Endothelial cell of umbilical vein (primary cell): ENCODE data around the gene CEACAM1. TPM values are rescaled to one million over a fixed set of nuclear protein-coding genes. Genes with fewer than 3 reads are reported as not detected.

Source experiments
- BruUV-seq: library from RNA; stranded (reverse); fragments of 400-500 nt; replicated peaks from 2 replicates; lab custom pipeline; 2021; lab: Mats Ljungman, UMichigan
- CTCF ChIA-PET: fragments of 300-600, 350-600 bp; sonication (Branson Sonifier 250); formaldehyde crosslinking; loops from one replicate; lab custom pipeline; 2021; ENCODE audit warnings: antibody characterized with exemption, inconsistent platforms; lab: Charles Lee
- POLR2A ChIA-PET: fragments of 300-600, 350-600 bp; sonication (Branson Sonifier 250); formaldehyde crosslinking; loops from one replicate; lab custom pipeline; 2021; ENCODE audit warnings: antibody characterized with exemption, inconsistent platforms; lab: Charles Lee
- DNase-seq: peaks from one replicate; pipeline ENCODE4 v3.0.0-alpha.2; 2011; ENCODE audit warnings: low read depth, low spot score
- FAIRE-seq: peaks from 2 replicates; lab custom pipeline; 2011; peaks lifted over from hg19 to GRCh38; lab: Jason Lieb, UNC
- H2AFZ ChIP-seq: 2 replicates; pipeline ENCODE4 v1.6.0; 2012; ENCODE audit warnings: low read depth, low read length, control low read depth, inconsistent platforms
- H3K27ac ChIP-seq: 2 replicates; pipeline ENCODE4 v1.5.1; 2011; ENCODE audit warnings: low read depth, mild to moderate bottlenecking, control low read depth, low read length, moderate library complexity; ENCODE audit not compliant: insufficient read depth
- H3K27me3 ChIP-seq, 2 experiments: 2 replicates each; pipeline versions ENCODE4 v1.6.0 to v1.6.1; 2011; ENCODE audit warnings: low read length in 2 of 2, mixed read lengths in 1 of 2; ENCODE audit not compliant: control insufficient read depth in 2 of 2, insufficient read depth in 2 of 2
- H3K36me3 ChIP-seq, 2 experiments: 2 replicates in 1 of 2; 3 replicates in 1 of 2; pipeline ENCODE4 v1.5.1; 2011; ENCODE audit warnings: low read length in 2 of 2, mild to moderate bottlenecking in 1 of 2, moderate library complexity in 1 of 2; ENCODE audit not compliant: control insufficient read depth in 2 of 2, insufficient read depth in 2 of 2; ENCODE audit errors: extremely low read depth in 1 of 2
- H3K4me1 ChIP-seq: 3 replicates; pipeline ENCODE4 v1.5.1; 2011; ENCODE audit warnings: mild to moderate bottlenecking, low read length; ENCODE audit not compliant: control insufficient read depth, insufficient read depth; ENCODE audit errors: extremely low read depth
- H3K4me2 ChIP-seq: 2 replicates; pipeline ENCODE4 v1.6.1; 2011; ENCODE audit warnings: low read length, control low read depth, mixed read lengths; ENCODE audit not compliant: insufficient read depth
- H3K4me3 ChIP-seq, 3 experiments: fragments of 200-600 bp in 1 of 3; sonication (generic), shearing (Covaris generic) in 1 of 3; replicated peaks in 1 of 3; 2 replicates each; pipeline ENCODE4 v1.5.1; 2011 to 2016; ENCODE audit warnings: control low read depth in 3 of 3, low read length in 3 of 3, mild to moderate bottlenecking in 2 of 3, inconsistent platforms in 1 of 3, low read depth in 1 of 3, moderate library complexity in 1 of 3; ENCODE audit not compliant: insufficient read depth in 1 of 3
- H3K79me2 ChIP-seq: 2 replicates; pipeline ENCODE4 v1.6.0; 2012; ENCODE audit warnings: low read length, inconsistent platforms; ENCODE audit not compliant: control insufficient read depth, insufficient read depth
- H3K9ac ChIP-seq: replicated peaks from 2 replicates; pipeline ENCODE3; 2011; ENCODE audit warnings: low read length, control low read depth; ENCODE audit not compliant: insufficient read depth; ENCODE audit errors: extremely low read depth
- H3K9me1 ChIP-seq: replicated peaks from 3 replicates; pipeline ENCODE4 v1.6.0; 2011; ENCODE audit warnings: mild to moderate bottlenecking, low read length; ENCODE audit not compliant: control insufficient read depth, insufficient read depth; ENCODE audit errors: extremely low read depth
- H3K9me3 ChIP-seq: replicated peaks from 2 replicates; pipeline ENCODE4 v1.5.1; 2012; ENCODE audit warnings: low read length, inconsistent platforms; ENCODE audit not compliant: control insufficient read depth, insufficient read depth
- H4K20me1 ChIP-seq: replicated peaks from 2 replicates; pipeline ENCODE3; 2011; ENCODE audit warnings: mild to moderate bottlenecking, low read length; ENCODE audit not compliant: control insufficient read depth, insufficient read depth; ENCODE audit errors: extremely low read depth
- CTCF ChIP-seq, 2 donors: IDR thresholded peaks; 1 replicate in 1 of 2; 2 replicates in 1 of 2; pipeline ENCODE4 v1.5.1; 2011; ENCODE audit warnings: low read length in 2 of 2, mild to moderate bottlenecking in 2 of 2, moderate library complexity in 2 of 2, control low read depth in 1 of 2, inconsistent platforms in 1 of 2, low read depth in 1 of 2; ENCODE audit not compliant: insufficient read depth in 1 of 2; ENCODE audit errors: extremely low read depth in 1 of 2
- EZH2 ChIP-seq: IDR thresholded peaks from 2 replicates; pipeline ENCODE4 v1.6.1; 2012; ENCODE audit warnings: borderline replicate concordance, low read depth, mild to moderate bottlenecking, moderate library complexity, low read length, inconsistent platforms; ENCODE audit not compliant: severe bottlenecking
- FOS ChIP-seq: IDR thresholded peaks from 2 replicates; pipeline ENCODE4 v1.6.1; 2011; ENCODE audit warnings: mild to moderate bottlenecking, low read length, moderate library complexity, borderline replicate concordance; ENCODE audit not compliant: insufficient read depth
- JUN ChIP-seq: IDR thresholded peaks from 2 replicates; pipeline ENCODE4 v1.6.1; 2011; ENCODE audit warnings: borderline replicate concordance, low read depth; ENCODE audit not compliant: insufficient read length, insufficient read depth
- MAX ChIP-seq: IDR thresholded peaks from 2 replicates; pipeline ENCODE4 v1.6.1; 2011; ENCODE audit not compliant: insufficient read depth, insufficient read length
- MYC ChIP-seq: IDR thresholded peaks from one replicate; pipeline ENCODE4 v1.6.1; 2011; ENCODE audit warnings: mild to moderate bottlenecking, low read depth, low read length
- POLR2AphosphoS5 ChIP-seq: IDR thresholded peaks from 2 replicates; pipeline ENCODE4 v1.6.1; 2012; ENCODE audit warnings: low read depth, mild to moderate bottlenecking, control low read depth, low read length, moderate library complexity; ENCODE audit not compliant: insufficient read depth
- dilution Hi-C: fragments of 300-500 bp; cut with MboI; formaldehyde crosslinking; loops from one replicate; pipeline ENCODE4 v1.15.0; 2019; ENCODE audit warnings: low sequenced_read_pairs; ENCODE audit not compliant: extremely low pct_ligation_motif_present
- intact Hi-C: fragments of 100-400 bp; cut with micrococcal nuclease; formaldehyde crosslinking; loops from one replicate; pipeline ENCODE4 v1.10.0; 2022
- polyA plus RNA-seq, 4 experiments: library from polyadenylated mRNA; depleted of rRNA in 3 of 4; stranded (reverse) in 3 of 4; unstranded in 1 of 4; fragments of >200 nt; gene quantifications; 2 replicates each; pipeline versions ENCODE4 v1.2.1 to v1.2.3, GENCODE V29; 2011 to 2012; ENCODE audit warnings: missing spikeins in 1 of 4
- total RNA-seq: library from RNA; stranded (reverse); gene quantifications from 2 replicates; pipeline ENCODE4 v1.2.3, GENCODE V29; 2021

CEACAM1 gene
- total and polyA plus RNA-seq, 2 donors (not counting 3 experiments of a cell fraction or from before 2014, with no cell fraction given): 3.5 to 3.6 TPM

- ChIA-PET POLR2A (interaction anchor here (0.9 kb wide), 1 partner anchor 20 kb away, joined by 4 read pairs; no protein-coding TSS in a partner anchor), CTCF (no interaction called here)
- DNase-seq (no peak), FAIRE-seq (no peak)
- no peak overlapping the region for H2AFZ ChIP-seq
- no peaks in the 10 kb centered on the region for H3K36me3 ChIP-seq
- H3K4me2 ChIP-seq: no peak overlapping the region
- H3K9ac ChIP-seq: no peak overlapping the region
- no peaks in the 10 kb centered on the region for H3K9me1 ChIP-seq
- H3K27me3 ChIP-seq: no peaks in the 10 kb centered on the region
- dilution Hi-C loops: no loop called here
- TF ChIP-seq MAX (no peak), FOS (no peak), EZH2 (no peak), JUN (no peak), POLR2AphosphoS5 (no peak), MYC (no peak)
- H3K27ac ChIP-seq: no peak overlapping the region
- no peaks in the 10 kb centered on the region for H4K20me1 ChIP-seq
- H3K4me1 ChIP-seq: no peaks in the 10 kb centered on the region
- H3K4me3 ChIP-seq: no peak overlapping the region
- BruUV-seq: no TSS peak
- H3K9me3 ChIP-seq: no peaks in the 10 kb centered on the region
- H3K79me2 ChIP-seq: no peaks in the 10 kb centered on the region
- intact Hi-C loops: no loop called here
Observed at GRCh38 chr19:42478765-42479311, 49.4 kb downstream of the CEACAM1 start.

- H3K79me2 ChIP-seq: no peaks in the 10 kb centered on the region
- intact Hi-C loops: no loop called here
- H2AFZ ChIP-seq: no peak overlapping the region
- ChIA-PET CTCF (no interaction called here), POLR2A (no interaction called here)
- H3K27me3 ChIP-seq: no peaks in the 10 kb centered on the region
- H3K4me2 ChIP-seq: no peak overlapping the region
- dilution Hi-C loops: no loop called here
- no peaks in the 10 kb centered on the region for H3K9me3 ChIP-seq
- no TSS peak for BruUV-seq
- no peaks in the 10 kb centered on the region for H3K4me1 ChIP-seq
- no peak overlapping the region for H3K4me3 ChIP-seq
- FAIRE-seq: no peak
- no peaks in the 10 kb centered on the region for H4K20me1 ChIP-seq
- TF ChIP-seq CTCF (IDR thresholded peaks at IDR 0.05; ENCODE audit: extremely low read depth in 1 of 2, insufficient read depth in 1 of 2, low read depth in 1 of 2, low read length in 2 of 2): no peak
- TF ChIP-seq POLR2AphosphoS5: no peak
- no peak for TF ChIP-seq JUN
- H3K27ac ChIP-seq: no peak overlapping the region
- no peaks in the 10 kb centered on the region for H3K36me3 ChIP-seq
- H3K9me1 ChIP-seq: no peaks in the 10 kb centered on the region
- no peak for DNase-seq
- no peak overlapping the region for H3K9ac ChIP-seq
Observed at GRCh38 chr19:42477933-42478332, 50.3 kb downstream of the CEACAM1 start.
